Esophagus muscularis mucosa (tissue), 4 donors: ENCODE data around the gene BTRC. TPM values are rescaled to one million over a fixed set of nuclear protein-coding genes. Genes with fewer than 3 reads are reported as not detected.

ENCODE experiments used
- DNase-seq: peaks from one replicate; pipeline ENCODE4 v3.0.0-alpha.2; 2017; ENCODE audit errors: extremely low spot score
- H3K27ac ChIP-seq, 4 donors: fragments of 200-600 bp; sonication (generic); replicated peaks in 1 of 4; 1 replicate in 3 of 4; 2 replicates in 1 of 4; pipeline ENCODE4 v1.5.1; 2016 to 2019; ENCODE audit warnings: mild to moderate bottlenecking in 1 of 4
- H3K27me3 ChIP-seq, 4 donors: fragments of 200-600 bp; sonication (generic); one replicate each; pipeline versions ENCODE4 v1.5.1 to v1.6.0; 2016 to 2019
- H3K36me3 ChIP-seq, 4 donors: fragments of 200-600 bp; sonication (generic); one replicate each; pipeline ENCODE4 v1.5.1; 2016 to 2019
- H3K4me1 ChIP-seq, 4 donors: fragments of 200-600 bp; sonication (generic); one replicate each; pipeline ENCODE4 v1.5.1; 2016 to 2019
- H3K4me3 ChIP-seq, 4 donors: fragments of 200-600 bp; sonication (generic); 1 replicate in 2 of 4; 2 replicates in 2 of 4; pipeline ENCODE4 v1.5.1; 2016 to 2019; ENCODE audit warnings: mild to moderate bottlenecking in 4 of 4, moderate library complexity in 1 of 4
- H3K9me3 ChIP-seq, 4 donors: fragments of 200-600 bp; sonication (generic); 1 replicate in 3 of 4; 2 replicates in 1 of 4; pipeline ENCODE4 v1.5.1; 2016 to 2019
- EP300 ChIP-seq: sonication (generic); formaldehyde crosslinking; IDR thresholded peaks from one replicate; pipeline ENCODE4 v1.6.1; 2017; ENCODE audit warnings: antibody characterized with exemption
- POLR2A ChIP-seq: fragments of 450-650 bp; IDR thresholded peaks from one replicate; pipeline ENCODE4 v1.6.1; 2017; ENCODE audit warnings: antibody characterized with exemption, moderate library complexity, mild to moderate bottlenecking, low read depth
- POLR2AphosphoS5 ChIP-seq, 2 donors: sonication (generic); formaldehyde crosslinking; IDR thresholded peaks; one replicate each; pipeline ENCODE4 v1.6.1; 2017; ENCODE audit warnings: antibody characterized with exemption in 2 of 2
- WGBS: methylation state at CpG from one replicate; pipeline ENCODE4 v1.1.5; 2018; 5-methylcytosine and 5-hydroxymethylcytosine counted together
- intact Hi-C: fragments of 100-400 bp; cut with DNase I; formaldehyde crosslinking; loops from one replicate; pipeline ENCODE4 v1.15.1; 2023
- total RNA-seq, 4 donors: library from RNA; depleted of rRNA; stranded (reverse); fragments of >200 nt; gene quantifications; one replicate each; pipeline versions ENCODE4 v1.1.0 to v1.2.1, GENCODE V29; 2016
- TF ChIP-seq, protein P1 (sequence below), 3 experiments: fragments of 200-600 bp in 2 of 3; fragments of 450-650 bp in 1 of 3; sonication (generic) in 2 of 3; IDR thresholded peaks; one replicate each; pipeline ENCODE4 v1.5.1; 2017 to 2019; ENCODE audit warnings: antibody characterized with exemption in 3 of 3, mild to moderate bottlenecking in 2 of 3, moderate library complexity in 1 of 3

The BTRC gene
- total RNA-seq, 4 donors from 2014 or later, result 10.1 to 20.0 (median 10.4) TPM

DNA sequence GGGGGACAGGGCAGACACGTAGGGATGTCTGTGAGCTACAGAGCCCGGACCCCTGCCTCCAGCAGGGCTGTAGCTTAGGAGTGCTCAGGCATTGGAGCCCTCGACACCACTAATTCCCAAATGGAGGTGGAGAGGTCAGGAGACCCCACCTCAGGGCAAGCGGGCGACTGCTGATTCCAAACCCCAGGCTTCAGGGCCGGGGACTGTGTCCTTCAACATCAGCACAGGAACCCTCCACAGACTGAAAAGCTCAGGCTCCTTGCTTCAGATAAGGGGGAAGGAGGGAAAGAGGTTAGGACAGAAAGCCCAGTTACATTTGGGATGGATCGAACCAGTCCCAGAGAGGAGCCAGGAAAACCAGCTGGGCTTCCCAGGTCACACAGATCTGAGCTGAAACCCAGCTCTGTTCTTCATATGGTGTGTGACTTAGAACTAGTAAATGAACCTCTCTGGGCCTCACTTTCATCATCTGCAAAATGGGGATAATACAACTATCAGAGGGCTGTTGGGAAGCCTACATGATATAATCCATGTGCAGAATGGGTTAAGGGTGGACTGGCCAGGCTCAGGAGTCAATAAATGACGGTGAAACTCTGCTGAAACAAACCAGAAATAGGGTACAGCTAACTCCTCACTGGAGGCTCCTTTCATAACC is 217.4 kb downstream of the BTRC start:
- no peak overlapping the region for H3K4me3 ChIP-seq
- H3K9me3 ChIP-seq, result peaks cover 0 to 14% (median 11%) of the 10 kb centered on the region in 4 donors
- 74% methylated on average over 7 of the region's 8 CpGs for WGBS
- peaks cover 3 to 46% (median 31%) of the 10 kb centered on the region in 4 donors for H3K27me3 ChIP-seq
- H3K27ac ChIP-seq, result no peak overlapping the region
- intact Hi-C loops, result no loop called here
- peaks cover 20 to 28% (median 26%) of the 10 kb centered on the region in 4 donors for H3K4me1 ChIP-seq
- peaks cover 0 to 6% (median 0%) of the 10 kb centered on the region in 4 donors for H3K36me3 ChIP-seq
- TF ChIP-seq, protein P1, sequence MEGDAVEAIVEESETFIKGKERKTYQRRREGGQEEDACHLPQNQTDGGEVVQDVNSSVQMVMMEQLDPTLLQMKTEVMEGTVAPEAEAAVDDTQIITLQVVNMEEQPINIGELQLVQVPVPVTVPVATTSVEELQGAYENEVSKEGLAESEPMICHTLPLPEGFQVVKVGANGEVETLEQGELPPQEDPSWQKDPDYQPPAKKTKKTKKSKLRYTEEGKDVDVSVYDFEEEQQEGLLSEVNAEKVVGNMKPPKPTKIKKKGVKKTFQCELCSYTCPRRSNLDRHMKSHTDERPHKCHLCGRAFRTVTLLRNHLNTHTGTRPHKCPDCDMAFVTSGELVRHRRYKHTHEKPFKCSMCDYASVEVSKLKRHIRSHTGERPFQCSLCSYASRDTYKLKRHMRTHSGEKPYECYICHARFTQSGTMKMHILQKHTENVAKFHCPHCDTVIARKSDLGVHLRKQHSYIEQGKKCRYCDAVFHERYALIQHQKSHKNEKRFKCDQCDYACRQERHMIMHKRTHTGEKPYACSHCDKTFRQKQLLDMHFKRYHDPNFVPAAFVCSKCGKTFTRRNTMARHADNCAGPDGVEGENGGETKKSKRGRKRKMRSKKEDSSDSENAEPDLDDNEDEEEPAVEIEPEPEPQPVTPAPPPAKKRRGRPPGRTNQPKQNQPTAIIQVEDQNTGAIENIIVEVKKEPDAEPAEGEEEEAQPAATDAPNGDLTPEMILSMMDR (IDR thresholded peaks at IDR 0.05), result no peak
- TF ChIP-seq POLR2AphosphoS5 (IDR thresholded peaks at IDR 0.05), result no peak
- TF ChIP-seq POLR2A, result no peak
- TF ChIP-seq EP300, result no peak
- DNase-seq, result no peak

DNA sequence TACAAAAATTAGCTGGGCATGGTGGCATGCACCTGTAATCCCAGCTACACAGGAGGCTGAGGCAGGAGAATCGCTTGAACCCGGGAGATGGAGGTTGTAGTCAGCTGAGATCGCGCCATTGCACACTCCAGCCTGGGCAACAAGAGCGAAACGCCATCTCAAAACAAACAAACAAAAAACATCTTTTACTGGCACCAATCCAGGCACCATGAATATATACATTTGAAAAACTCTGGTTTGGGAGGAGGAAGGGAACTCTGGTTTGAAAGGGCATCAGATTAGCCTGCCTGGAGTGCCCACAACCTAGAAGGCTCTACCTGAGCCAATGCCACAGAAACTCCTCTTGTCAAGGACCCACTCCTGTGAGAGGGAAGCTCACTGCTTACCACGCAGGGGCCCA is 218.2 kb downstream of the BTRC start:
- peaks cover 16 to 22% (median 20%) of the 10 kb centered on the region in 4 donors for H3K4me1 ChIP-seq
- no peak for DNase-seq
- 92% methylated on average over 7 of the region's 7 CpGs for WGBS
- no peak overlapping the region for H3K4me3 ChIP-seq
- intact Hi-C loops, result no loop called here
- peaks cover 0 to 39% (median 24%) of the 10 kb centered on the region in 4 donors for H3K27me3 ChIP-seq
- no peak overlapping the region for H3K27ac ChIP-seq
- TF ChIP-seq POLR2AphosphoS5 (IDR thresholded peaks at IDR 0.05) (no peak), POLR2A (no peak), EP300 (no peak)
- TF ChIP-seq, protein P1 (IDR thresholded peaks at IDR 0.05), result no peak
- H3K36me3 ChIP-seq, result peaks cover 0 to 12% (median 3%) of the 10 kb centered on the region in 4 donors
- peaks cover 0 to 14% (median 11%) of the 10 kb centered on the region in 4 donors for H3K9me3 ChIP-seq

DNA sequence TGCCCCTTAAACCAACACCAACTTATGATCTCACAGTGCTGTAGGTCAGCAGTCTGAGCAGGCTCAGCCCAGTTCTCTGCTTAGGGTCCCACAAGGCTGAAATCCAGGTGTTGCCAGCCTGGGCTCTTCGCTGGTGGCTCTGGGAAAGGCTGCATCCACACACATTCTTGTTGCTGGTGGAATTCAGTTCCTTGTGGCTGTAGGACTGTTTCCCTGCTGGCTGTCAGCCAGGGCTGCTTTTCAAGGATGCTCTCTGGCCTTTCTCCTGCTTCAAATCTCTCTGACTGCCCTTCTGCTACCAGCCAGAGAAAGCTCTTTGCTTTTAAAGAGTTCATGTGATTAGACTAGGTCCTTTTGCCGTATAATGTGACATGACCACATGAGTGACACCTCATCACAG is 218.8 kb downstream of the BTRC start:
- peaks cover 0 to 32% (median 21%) of the 10 kb centered on the region in 4 donors for H3K27me3 ChIP-seq
- H3K9me3 ChIP-seq, result peaks cover 0 to 14% (median 11%) of the 10 kb centered on the region in 4 donors
- intact Hi-C loops, result no loop called here
- no peak for TF ChIP-seq EP300
- no peak for TF ChIP-seq POLR2AphosphoS5 (IDR thresholded peaks at IDR 0.05)
- TF ChIP-seq POLR2A, result no peak
- TF ChIP-seq, protein P1 (IDR thresholded peaks at IDR 0.05), result no peak
- H3K4me1 ChIP-seq, result peaks cover 16 to 22% (median 20%) of the 10 kb centered on the region in 4 donors
- DNase-seq, result no peak
- H3K36me3 ChIP-seq, result peaks cover 0 to 18% (median 6%) of the 10 kb centered on the region in 4 donors
- no peak overlapping the region for H3K27ac ChIP-seq
- H3K4me3 ChIP-seq, result no peak overlapping the region
- WGBS, result 100% methylated on average over 2 of the region's 2 CpGs

DNA sequence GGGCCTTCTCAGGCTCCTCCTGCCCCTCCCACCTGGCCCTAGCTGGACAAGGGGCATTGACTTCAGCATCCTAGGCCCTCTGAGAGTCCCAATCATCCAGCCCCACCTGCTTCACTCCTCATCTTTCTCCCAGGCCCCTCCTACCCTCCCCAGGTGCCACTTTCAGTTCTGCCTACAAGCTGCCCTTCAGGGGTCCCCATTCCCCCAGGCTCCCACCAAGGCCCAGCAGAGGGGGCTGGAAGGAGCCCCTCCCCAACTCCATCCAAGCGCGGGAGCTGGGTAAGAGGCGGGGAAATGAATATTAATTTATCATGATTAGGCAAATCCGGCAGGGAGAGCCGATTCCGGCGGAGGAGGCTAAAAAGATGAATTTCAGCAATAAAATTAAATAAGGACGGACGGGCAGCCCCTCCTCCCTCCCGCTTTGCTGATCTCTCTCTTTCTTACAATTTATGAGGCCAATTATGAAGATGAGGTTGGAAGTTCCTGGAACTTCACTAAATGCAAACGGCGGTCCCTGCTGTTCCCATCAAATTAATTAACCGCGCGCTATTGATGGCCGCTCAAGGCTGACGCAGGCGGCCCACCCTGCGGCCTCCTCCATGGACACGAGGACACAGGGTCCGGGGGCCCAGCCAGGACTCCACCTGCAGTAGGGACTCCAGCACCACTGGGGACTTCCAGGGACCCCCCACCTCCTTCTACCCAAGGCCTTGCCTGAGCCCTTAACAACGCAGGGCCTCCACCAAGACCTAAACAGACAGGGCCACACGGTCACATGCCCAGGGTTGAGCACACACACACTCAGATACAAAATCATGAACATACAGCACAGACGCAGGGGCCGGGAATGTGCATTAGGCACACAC is 220.2 kb downstream of the BTRC start:
- DNase-seq, result no peak
- no peak overlapping the region for H3K27ac ChIP-seq
- intact Hi-C loops, result no loop called here
- H3K4me1 ChIP-seq, result peaks cover 16 to 22% (median 20%) of the 10 kb centered on the region in 4 donors
- H3K9me3 ChIP-seq, result peaks cover 0 to 14% (median 11%) of the 10 kb centered on the region in 4 donors
- no peak overlapping the region for H3K4me3 ChIP-seq
- peaks cover 10 to 32% (median 18%) of the 10 kb centered on the region in 4 donors for H3K36me3 ChIP-seq
- peaks cover 0 to 19% (median 11%) of the 10 kb centered on the region in 4 donors for H3K27me3 ChIP-seq
- whole genome bisulfite sequencing, result 87% methylated on average over 21 of the region's 25 CpGs
- TF ChIP-seq POLR2AphosphoS5 (IDR thresholded peaks at IDR 0.05), result no peak
- TF ChIP-seq POLR2A, result no peak
- no peak for TF ChIP-seq EP300
- TF ChIP-seq, protein P1 (IDR thresholded peaks at IDR 0.05), result no peak
